ENCODE data around the gene TM9SF3. TPM values are rescaled to one million over a fixed set of nuclear protein-coding genes. Genes with fewer than 3 reads are reported as not detected.

The TM9SF3 gene
- total RNA-seq, 1 experiment from 2014 or later = 79.3 TPM

GRCh38 chr10:96565774-96566173 lies 21.0 kb downstream of the TM9SF3 start:
- Histone ChIP-seq H3K4me2 (ENCODE audit: low read length) (no peak overlapping the region), H4K20me1 (ENCODE audit: insufficient read depth) (peaks cover 13% of the 10 kb centered on the region; the same call in 1 of the 2 replicates), H3K27me3 (ENCODE audit: insufficient read depth, low read length) (no peaks in the 10 kb centered on the region), H2AFZ (ENCODE audit: low read depth, low read length, poor library complexity, severe bottlenecking) (no peak overlapping the region), H3K9me2 (ENCODE audit: insufficient read depth) (no peaks in the 10 kb centered on the region), H3K4me3 (replicated peaks in 1 of 2; ENCODE audit: low read depth in 1 of 2, low read length in 2 of 2) (no peak overlapping the region), H3K9ac (ENCODE audit: low read length) (no peak overlapping the region), H3K36me3 (ENCODE audit: control insufficient read depth in 1 of 2, insufficient read depth in 2 of 2, low read length in 2 of 2) (peaks cover 5 to 10% of the 10 kb centered on the region in 2 experiments; a peak in 1 of 4 replicates), H3K4me1 (ENCODE audit: control insufficient read depth in 1 of 2, insufficient read depth in 2 of 2, low read length in 2 of 2) (no peaks in the 10 kb centered on the region), H3K79me2 (ENCODE audit: insufficient read depth, low read length) (peaks cover 90% of the 10 kb centered on the region), H3K27ac (ENCODE audit: low read depth, low read length) (no peak overlapping the region), H3K9me3 (ENCODE audit: control insufficient read depth in 1 of 2, insufficient read depth in 1 of 2, low read depth in 1 of 2, low read length in 2 of 2) (no peaks in the 10 kb centered on the region)
- POLR2A ChIA-PET = no interaction called here
- CTCF ChIA-PET = no interaction called here
- intact Hi-C loops (cut with micrococcal nuclease) = no loop called here
- ATAC-seq (no peak), DNase-seq (ENCODE audit: low read depth, low spot score) (no peak)
- no peak for TF ChIP-seq YY1 (IDR thresholded peaks at IDR 0.05; ENCODE audit: extremely low read depth, insufficient replicate concordance, low read depth, low read length)
- TF ChIP-seq RAD21 (IDR thresholded peaks at IDR 0.05; ENCODE audit: low read depth) = no peak
- TF ChIP-seq CBX3 (IDR thresholded peaks at IDR 0.05; ENCODE audit: low read depth) = no peak
- TF ChIP-seq, protein P1, sequence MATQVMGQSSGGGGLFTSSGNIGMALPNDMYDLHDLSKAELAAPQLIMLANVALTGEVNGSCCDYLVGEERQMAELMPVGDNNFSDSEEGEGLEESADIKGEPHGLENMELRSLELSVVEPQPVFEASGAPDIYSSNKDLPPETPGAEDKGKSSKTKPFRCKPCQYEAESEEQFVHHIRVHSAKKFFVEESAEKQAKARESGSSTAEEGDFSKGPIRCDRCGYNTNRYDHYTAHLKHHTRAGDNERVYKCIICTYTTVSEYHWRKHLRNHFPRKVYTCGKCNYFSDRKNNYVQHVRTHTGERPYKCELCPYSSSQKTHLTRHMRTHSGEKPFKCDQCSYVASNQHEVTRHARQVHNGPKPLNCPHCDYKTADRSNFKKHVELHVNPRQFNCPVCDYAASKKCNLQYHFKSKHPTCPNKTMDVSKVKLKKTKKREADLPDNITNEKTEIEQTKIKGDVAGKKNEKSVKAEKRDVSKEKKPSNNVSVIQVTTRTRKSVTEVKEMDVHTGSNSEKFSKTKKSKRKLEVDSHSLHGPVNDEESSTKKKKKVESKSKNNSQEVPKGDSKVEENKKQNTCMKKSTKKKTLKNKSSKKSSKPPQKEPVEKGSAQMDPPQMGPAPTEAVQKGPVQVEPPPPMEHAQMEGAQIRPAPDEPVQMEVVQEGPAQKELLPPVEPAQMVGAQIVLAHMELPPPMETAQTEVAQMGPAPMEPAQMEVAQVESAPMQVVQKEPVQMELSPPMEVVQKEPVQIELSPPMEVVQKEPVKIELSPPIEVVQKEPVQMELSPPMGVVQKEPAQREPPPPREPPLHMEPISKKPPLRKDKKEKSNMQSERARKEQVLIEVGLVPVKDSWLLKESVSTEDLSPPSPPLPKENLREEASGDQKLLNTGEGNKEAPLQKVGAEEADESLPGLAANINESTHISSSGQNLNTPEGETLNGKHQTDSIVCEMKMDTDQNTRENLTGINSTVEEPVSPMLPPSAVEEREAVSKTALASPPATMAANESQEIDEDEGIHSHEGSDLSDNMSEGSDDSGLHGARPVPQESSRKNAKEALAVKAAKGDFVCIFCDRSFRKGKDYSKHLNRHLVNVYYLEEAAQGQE (IDR thresholded peaks at IDR 0.05; ENCODE audit: low read depth) = no peak
- TF ChIP-seq, protein P2, sequence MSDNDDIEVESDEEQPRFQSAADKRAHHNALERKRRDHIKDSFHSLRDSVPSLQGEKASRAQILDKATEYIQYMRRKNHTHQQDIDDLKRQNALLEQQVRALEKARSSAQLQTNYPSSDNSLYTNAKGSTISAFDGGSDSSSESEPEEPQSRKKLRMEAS (IDR thresholded peaks at IDR 0.05) = no peak
- TF ChIP-seq EZH2 (IDR thresholded peaks at IDR 0.05) = no peak
- no peak for TF ChIP-seq FOSL1 (IDR thresholded peaks at IDR 0.05; ENCODE audit: low read depth)
- TF ChIP-seq, protein P3, sequence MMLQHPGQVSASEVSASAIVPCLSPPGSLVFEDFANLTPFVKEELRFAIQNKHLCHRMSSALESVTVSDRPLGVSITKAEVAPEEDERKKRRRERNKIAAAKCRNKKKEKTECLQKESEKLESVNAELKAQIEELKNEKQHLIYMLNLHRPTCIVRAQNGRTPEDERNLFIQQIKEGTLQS (IDR thresholded peaks at IDR 0.05) = no peak
- no peak for TF ChIP-seq ELF1 (IDR thresholded peaks at IDR 0.05; ENCODE audit: borderline replicate concordance, low read depth)
- TF ChIP-seq TCF7L2 (IDR thresholded peaks at IDR 0.05; ENCODE audit: borderline replicate concordance, extremely low read depth, insufficient read depth, insufficient read length) = no peak
- TF ChIP-seq SIN3A (IDR thresholded peaks at IDR 0.05; ENCODE audit: low read depth) = no peak
- TF ChIP-seq POLR2AphosphoS5 (IDR thresholded peaks at IDR 0.05; ENCODE audit: low read depth, low read length) = no peak
- RAD21 ChIA-PET (ENCODE audit: low non-redundant PET in 1 of 2, low total read pairs in 2 of 2, uncharacterized antibody in 2 of 2, unreplicated experiment in 2 of 2) = interaction anchor here in 1 of 2 experiments (0.6 kb wide), 1 partner anchor 42 kb away, joined by 3 read pairs; no protein-coding TSS in a partner anchor
- no TSS peak for BruUV-seq (replicated peaks)

Data from HCT116 (cell line).